IMR-90 (cell line): ENCODE results near the gene FRMD4B. TPM values are rescaled to one million over a fixed set of nuclear protein-coding genes. Genes with fewer than 3 reads are reported as not detected.

ENCODE experiments used
- ATAC-seq: fragments of 200-7000 bp; cut with Tn5 transposase; 2 replicates; pipeline ENCODE4 v1.9.1; 2020; ENCODE audit warnings: low read depth, mild to moderate bottlenecking, moderate library complexity
- BruUV-seq: library from RNA; stranded (reverse); fragments of 400-500 nt; replicated peaks from 2 replicates; lab custom pipeline; 2021; lab: Mats Ljungman, UMichigan
- CTCF ChIA-PET: fragments of 300-600 bp; formaldehyde crosslinking; extraction: SDS; loops from one replicate; lab custom pipeline; 2021; ENCODE audit warnings: antibody characterized with exemption; lab: Yijun Ruan, JAX
- POLR2A ChIA-PET: fragments of 300-600 bp; sonication (Branson Sonifier 250); formaldehyde crosslinking; loops from one replicate; lab custom pipeline; 2022; ENCODE audit warnings: antibody characterized with exemption; ENCODE audit not compliant: unreplicated experiment; lab: Charles Lee
- DNase-seq: peaks from one replicate; pipeline ENCODE4 v3.0.0; 2013
- H2AFZ ChIP-seq: replicated peaks from 2 replicates; pipeline ENCODE3; 2013; ENCODE audit warnings: low read length, mild to moderate bottlenecking; ENCODE audit not compliant: poor library complexity
- H2AK5ac ChIP-seq: 2 replicates; pipeline ENCODE4 v1.6.1; 2013; ENCODE audit warnings: low read depth, low read length, inconsistent platforms
- H2AK9ac ChIP-seq: replicated peaks from 2 replicates; pipeline ENCODE3; 2013; ENCODE audit warnings: mild to moderate bottlenecking, low read depth, low read length, moderate library complexity; ENCODE audit not compliant: poor library complexity
- H2BK120ac ChIP-seq: 2 replicates; pipeline ENCODE4 v1.6.1; 2013; ENCODE audit warnings: low read depth, low read length, inconsistent platforms
- H2BK15ac ChIP-seq: 3 replicates; pipeline ENCODE4 v1.6.1; 2013; ENCODE audit warnings: low read depth, low read length, inconsistent platforms
- H2BK20ac ChIP-seq: 2 replicates; pipeline ENCODE4 v1.6.1; 2013; ENCODE audit warnings: low read depth, mild to moderate bottlenecking, inconsistent platforms, low read length, moderate library complexity
- H2BK5ac ChIP-seq: 2 replicates; pipeline ENCODE4 v1.6.1; 2013; ENCODE audit warnings: mild to moderate bottlenecking, low read depth, low read length, inconsistent platforms; ENCODE audit not compliant: poor library complexity, severe bottlenecking
- H3K14ac ChIP-seq: replicated peaks from 2 replicates; pipeline ENCODE4 v1.6.1; 2013; ENCODE audit warnings: low read depth, low read length, inconsistent platforms
- H3K18ac ChIP-seq: 2 replicates; pipeline ENCODE4 v1.6.1; 2013; ENCODE audit warnings: low read depth, low read length, control low read depth
- H3K23ac ChIP-seq: 2 replicates; pipeline ENCODE4 v1.6.1; 2013; ENCODE audit warnings: low read depth, low read length, inconsistent platforms
- H3K27ac ChIP-seq: 2 replicates; pipeline ENCODE4 v1.5.1; 2013; ENCODE audit warnings: mild to moderate bottlenecking, control low read depth, low read length; ENCODE audit not compliant: insufficient read depth
- H3K27me3 ChIP-seq: 2 replicates; pipeline ENCODE4 v1.6.1; 2013; ENCODE audit warnings: low read length; ENCODE audit not compliant: control insufficient read depth, insufficient read depth
- H3K36me3 ChIP-seq: 2 replicates; pipeline ENCODE4 v1.6.1; 2013; ENCODE audit warnings: low read length, mixed read lengths; ENCODE audit not compliant: control insufficient read depth, insufficient read depth
- H3K4ac ChIP-seq: 2 replicates; pipeline ENCODE4 v1.6.1; 2013; ENCODE audit warnings: low read depth, low read length, inconsistent platforms
- H3K4me1 ChIP-seq: 2 replicates; pipeline ENCODE4 v1.6.1; 2013; ENCODE audit warnings: low read length, mixed read lengths; ENCODE audit not compliant: control insufficient read depth, insufficient read depth
- H3K4me2 ChIP-seq: 2 replicates; pipeline ENCODE4 v1.6.1; 2013; ENCODE audit warnings: low read depth, mild to moderate bottlenecking, control low read depth, low read length, moderate library complexity
- H3K4me3 ChIP-seq: 2 replicates; pipeline ENCODE4 v1.5.1; 2013; ENCODE audit warnings: low read depth, mild to moderate bottlenecking, control low read depth, low read length, moderate library complexity; ENCODE audit not compliant: insufficient read depth
- H3K56ac ChIP-seq: 2 replicates; pipeline ENCODE4 v1.6.1; 2013; ENCODE audit warnings: low read length, inconsistent platforms; ENCODE audit not compliant: insufficient read depth; ENCODE audit errors: extremely low read depth
- H3K79me1 ChIP-seq, 2 experiments: 2 replicates each; pipeline ENCODE4 v1.6.1; 2013; ENCODE audit warnings: low read length in 2 of 2, inconsistent platforms in 1 of 2, low read depth in 1 of 2
- H3K9ac ChIP-seq: 2 replicates; pipeline ENCODE4 v1.6.1; 2013; ENCODE audit warnings: low read depth, low read length, control low read depth
- H3K9me1 ChIP-seq: 2 replicates; pipeline ENCODE4 v1.6.1; 2013; ENCODE audit warnings: low read length, inconsistent platforms; ENCODE audit not compliant: insufficient read depth
- H3K9me3 ChIP-seq: 2 replicates; pipeline ENCODE4 v1.6.1; 2013; ENCODE audit warnings: low read length; ENCODE audit not compliant: control insufficient read depth, insufficient read depth
- H4K20me1 ChIP-seq: 2 replicates; pipeline ENCODE4 v1.6.1; 2013; ENCODE audit warnings: low read length, inconsistent platforms; ENCODE audit not compliant: insufficient read depth
- H4K5ac ChIP-seq: 2 replicates; pipeline ENCODE4 v1.6.1; 2013; ENCODE audit warnings: mild to moderate bottlenecking, low read depth, low read length, control low read depth
- H4K8ac ChIP-seq, 2 experiments: 2 replicates each; pipeline ENCODE4 v1.6.1; 2013; ENCODE audit warnings: low read depth in 2 of 2, low read length in 2 of 2, control low read depth in 1 of 2, inconsistent platforms in 1 of 2
- H4K91ac ChIP-seq: 2 replicates; pipeline ENCODE4 v1.6.1; 2013; ENCODE audit warnings: low read depth, low read length, inconsistent platforms; ENCODE audit not compliant: insufficient read depth
- BHLHE40 ChIP-seq: fragments of 150-350 bp; IDR thresholded peaks from 2 replicates; pipeline ENCODE4 v1.6.1; 2016; ENCODE audit warnings: mild to moderate bottlenecking, low read depth, low read length
- CEBPB ChIP-seq: IDR thresholded peaks from 2 replicates; pipeline ENCODE4 v1.6.1; 2012; ENCODE audit warnings: low read depth, low read length, improper control_type of control experiment
- CHD1 ChIP-seq: IDR thresholded peaks from 2 replicates; pipeline ENCODE4 v1.6.1; 2012; ENCODE audit warnings: low read depth, low read length, improper control_type of control experiment
- CTCF ChIP-seq: conservative IDR thresholded peaks from 2 replicates; pipeline ENCODE4 v1.5.1; 2012; ENCODE audit warnings: mild to moderate bottlenecking, low read depth, low read length, improper control_type of control experiment
- ELK1 ChIP-seq: fragments of 150-350 bp; IDR thresholded peaks from 2 replicates; pipeline ENCODE4 v1.6.1; 2016; ENCODE audit warnings: low read depth, mild to moderate bottlenecking, low read length, moderate library complexity, borderline replicate concordance
- FOS ChIP-seq: fragments of 150-350 bp; IDR thresholded peaks from 2 replicates; pipeline ENCODE4 v1.6.1; 2016; ENCODE audit warnings: low read depth, low read length
- MAFK ChIP-seq: IDR thresholded peaks from 2 replicates; pipeline ENCODE4 v1.6.1; 2012; ENCODE audit warnings: low read depth, low read length, improper control_type of control experiment
- MAZ ChIP-seq: IDR thresholded peaks from 2 replicates; pipeline ENCODE4 v1.6.1; 2012; ENCODE audit warnings: low read depth, mild to moderate bottlenecking, low read length, improper control_type of control experiment, moderate library complexity, borderline replicate concordance
- MXI1 ChIP-seq: IDR thresholded peaks from 2 replicates; pipeline ENCODE4 v1.6.1; 2012; ENCODE audit warnings: low read depth, mild to moderate bottlenecking, low read length, moderate library complexity, borderline replicate concordance
- NFE2L2 ChIP-seq: fragments of 150-350 bp; IDR thresholded peaks from 2 replicates; pipeline ENCODE4 v1.6.1; 2016; ENCODE audit warnings: low read depth, mild to moderate bottlenecking, low read length
- POLR2A ChIP-seq: IDR thresholded peaks from 2 replicates; pipeline ENCODE4 v1.6.1; 2012; ENCODE audit warnings: mild to moderate bottlenecking, low read depth, low read length
- RAD21 ChIP-seq: IDR thresholded peaks from 2 replicates; pipeline ENCODE4 v1.6.1; 2012; ENCODE audit warnings: low read length, improper control_type of control experiment
- RCOR1 ChIP-seq: IDR thresholded peaks from 2 replicates; pipeline ENCODE4 v1.6.1; 2012; ENCODE audit warnings: mild to moderate bottlenecking, low read length, improper control_type of control experiment; ENCODE audit not compliant: insufficient replicate concordance
- RFX5 ChIP-seq: IDR thresholded peaks from 2 replicates; pipeline ENCODE4 v1.8.0; 2012; ENCODE audit warnings: low read depth, mild to moderate bottlenecking, low read length, moderate library complexity
- SMC3 ChIP-seq: fragments of 150-350 bp; IDR thresholded peaks from 2 replicates; pipeline ENCODE4 v1.6.1; 2016; ENCODE audit warnings: low read depth, mild to moderate bottlenecking, antibody characterized with exemption, low read length, moderate library complexity
- USF2 ChIP-seq: fragments of 150-350 bp; IDR thresholded peaks from 2 replicates; pipeline ENCODE4 v1.6.1; 2017; ENCODE audit warnings: mild to moderate bottlenecking, antibody characterized with exemption, low read length, low read depth
- WGBS, 2 experiments: methylation state at CpG; one replicate each; pipeline versions ENCODE4 v1.1.5 to v1.1.7; 2013; ENCODE audit warnings: missing lambda C conversion rate in 2 of 2; ENCODE audit not compliant: insufficient read length in 1 of 2; ENCODE audit errors: extremely low coverage in 2 of 2; 5-methylcytosine and 5-hydroxymethylcytosine counted together
- dilution Hi-C: fragments of 300-500 bp; cut with HindIII; formaldehyde crosslinking; loops from one replicate; pipeline ENCODE4 v1.14.3; 2018; ENCODE audit warnings: low sequenced_read_pairs; ENCODE audit not compliant: unreplicated experiment
- in situ Hi-C: fragments of 300-500 bp; cut with MboI; formaldehyde crosslinking; loops from 3 replicates; pipeline ENCODE4 v1.14.3; 2019; ENCODE audit warnings: low sequenced_read_pairs, inconsistent platforms, mixed read lengths
- intact Hi-C: fragments of 100-400 bp; cut with micrococcal nuclease; formaldehyde crosslinking; loops from 2 replicates; pipeline ENCODE4 v1.10.0; 2022
- polyA plus RNA-seq, 3 experiments: library from polyadenylated mRNA; depleted of rRNA; stranded (reverse); fragments of >200 nt; gene quantifications; 2 replicates each; pipeline ENCODE4 v1.2.3, GENCODE V29; 2012; ENCODE audit warnings: low replicate concordance in 1 of 3
- total RNA-seq: library from RNA; depleted of rRNA; stranded (reverse); fragments of >200 nt; gene quantifications from 2 replicates; pipeline ENCODE4 v1.2.3, GENCODE V29; 2012

The FRMD4B gene
- total and polyA plus RNA-seq, 2 of the 4 experiments (the other 2 are of a cell fraction) = 0.14 to 0.36 TPM

- H4K5ac ChIP-seq = no peak overlapping the region
- no peaks in the 10 kb centered on the region for H3K36me3 ChIP-seq
- H3K56ac ChIP-seq = no peak overlapping the region
- no peaks in the 10 kb centered on the region for H4K20me1 ChIP-seq
- H2BK20ac ChIP-seq = no peak overlapping the region
- intact Hi-C loops (loop anchor here (1.0 to 10.0 kb wide), 3 partner anchors 185 to 554 kb away; no protein-coding TSS in a partner anchor), in situ Hi-C loops (no loop called here), dilution Hi-C loops (no loop called here)
- H3K4me2 ChIP-seq = no peak overlapping the region
- no TSS peak for BruUV-seq
- TF ChIP-seq SMC3 (peak; percentile 60), BHLHE40 (no peak), CEBPB (0 out of 2 replicates have a peak, but pooled peaks have one; percentile 9), USF2 (no peak), MXI1 (no peak), MAFK (no peak), RAD21 (peak; percentile 67), ELK1 (no peak), RFX5 (no peak), FOS (no peak), CHD1 (no peak), NFE2L2 (no peak), MAZ (no peak), CTCF (peak; percentile 78), POLR2A (no peak), RCOR1 (no peak)
- no peak overlapping the region for H3K18ac ChIP-seq
- H2BK120ac ChIP-seq = no peak overlapping the region
- no peaks in the 10 kb centered on the region for H3K9me3 ChIP-seq
- H3K23ac ChIP-seq = no peak overlapping the region
- H2AFZ ChIP-seq = no peak overlapping the region
- no peak overlapping the region for H3K4me3 ChIP-seq
- no peak overlapping the region for H4K8ac ChIP-seq
- no peak overlapping the region for H2BK5ac ChIP-seq
- H3K79me1 ChIP-seq = no peaks in the 10 kb centered on the region
- no peak overlapping the region for H3K14ac ChIP-seq
- no peaks in the 10 kb centered on the region for H3K9me1 ChIP-seq
- POLR2A ChIA-PET = interaction anchor here (0.6 kb wide), 1 partner anchor 62 kb away, joined by 7 read pairs; no protein-coding TSS in a partner anchor
- peaks cover 7% of the 10 kb centered on the region for H3K27me3 ChIP-seq
- H3K27ac ChIP-seq = no peak overlapping the region
- CTCF ChIA-PET = interaction anchor here (0.5 to 1.6 kb wide), 19 partner anchors 9 to 555 kb away, joined by 3 to 12 read pairs (median 3); no protein-coding TSS in a partner anchor
- no peaks in the 10 kb centered on the region for H3K4me1 ChIP-seq
- no peak overlapping the region for H2BK15ac ChIP-seq
- no CpG with 5 or more reads among the region's 1 CpG for WGBS, 2 experiments
- ATAC-seq = peak; percentile 75
- peak; percentile 76 for DNase-seq
- no peak overlapping the region for H2AK5ac ChIP-seq
- no peak overlapping the region for H3K4ac ChIP-seq
- no peak overlapping the region for H2AK9ac ChIP-seq
- no peak overlapping the region for H3K9ac ChIP-seq
- no peak overlapping the region for H4K91ac ChIP-seq
These were observed 264.9 kb downstream of the FRMD4B start for GRCh38 chr3:69120879-69121464.
